Neural progenitor cell (in vitro differentiated cells): ENCODE measurements around the gene LRRK2. TPM values are rescaled to one million over a fixed set of nuclear protein-coding genes. Genes with fewer than 3 reads are reported as not detected.

Experiments
- DNase-seq: peaks from one replicate; pipeline ENCODE4 v3.0.0-alpha.2; 2016; ENCODE audit warnings: low spot score
- H2AFZ ChIP-seq: fragments of 200-600 bp; sonication (generic); replicated peaks from 2 replicates; pipeline ENCODE4 v1.6.1; 2016; ENCODE audit warnings: antibody characterized with exemption
- H3F3A ChIP-seq: fragments of 200-600 bp; sonication (generic); 2 replicates; pipeline ENCODE4 v1.6.1; 2016; ENCODE audit warnings: antibody characterized with exemption, low read depth
- H3K27ac ChIP-seq: fragments of 200-600 bp; sonication (generic); 2 replicates; pipeline ENCODE4 v1.5.1; 2016; ENCODE audit warnings: mild to moderate bottlenecking
- H3K27me3 ChIP-seq: fragments of 200-600 bp; sonication (generic); 2 replicates; pipeline ENCODE4 v1.6.1; 2016; ENCODE audit warnings: mild to moderate bottlenecking, moderate library complexity
- H3K36me3 ChIP-seq: fragments of 200-600 bp; sonication (generic); 2 replicates; pipeline ENCODE4 v1.5.1; 2016
- H3K4me1 ChIP-seq: fragments of 200-600 bp; sonication (generic); 2 replicates; pipeline ENCODE4 v1.6.1; 2016; ENCODE audit warnings: mixed run types
- H3K4me2 ChIP-seq: fragments of 200-600 bp; sonication (generic); 2 replicates; pipeline ENCODE4 v1.6.1; 2016
- H3K4me3 ChIP-seq: fragments of 200-600 bp; sonication (generic); 2 replicates; pipeline ENCODE4 v1.5.1; 2016
- H3K79me2 ChIP-seq: fragments of 200-600 bp; sonication (generic); 2 replicates; pipeline ENCODE4 v1.6.1; 2016; ENCODE audit warnings: low read depth
- H3K9ac ChIP-seq: fragments of 200-600 bp; sonication (generic); 2 replicates; pipeline ENCODE4 v1.6.1; 2016
- H3K9me3 ChIP-seq: fragments of 200-600 bp; sonication (generic); 2 replicates; pipeline ENCODE4 v1.5.1; 2016; ENCODE audit warnings: low read depth
- H4K20me1 ChIP-seq: fragments of 200-600 bp; sonication (generic); 2 replicates; pipeline ENCODE4 v1.6.1; 2016; ENCODE audit warnings: low read depth
- H3K27ac Mint-ChIP-seq: 3 replicates; pipeline ENCODE4 v1.8.0; 2021; ENCODE audit warnings: mixed read lengths
- H3K27me3 Mint-ChIP-seq: 2 replicates; pipeline ENCODE4 v1.8.0; 2022; ENCODE audit warnings: low read depth, mild to moderate bottlenecking, inconsistent platforms, moderate library complexity, mixed read lengths; ENCODE audit not compliant: insufficient read depth
- H3K36me3 Mint-ChIP-seq: 3 replicates; pipeline ENCODE4 v1.8.0; 2021; ENCODE audit warnings: mixed read lengths
- H3K4me1 Mint-ChIP-seq: 3 replicates; pipeline ENCODE4 v1.8.0; 2021; ENCODE audit warnings: mixed read lengths
- H3K4me3 Mint-ChIP-seq: 3 replicates; pipeline ENCODE4 v1.8.0; 2021; ENCODE audit warnings: mild to moderate bottlenecking, moderate library complexity, mixed read lengths
- H3K9me3 Mint-ChIP-seq: 3 replicates; pipeline ENCODE4 v1.8.0; 2020; ENCODE audit warnings: mixed read lengths
- CTCF ChIP-seq: fragments of 200-600 bp; sonication (generic); IDR thresholded peaks from 2 replicates; pipeline ENCODE4 v1.5.1; 2017; ENCODE audit warnings: antibody characterized with exemption, mild to moderate bottlenecking
- EZH2 ChIP-seq: fragments of 200-600 bp; sonication (generic); IDR thresholded peaks from 2 replicates; pipeline ENCODE4 v1.6.1; 2017; ENCODE audit warnings: antibody characterized with exemption, mild to moderate bottlenecking, moderate library complexity
- EZH2phosphoT487 ChIP-seq: fragments of 200-600 bp; sonication (generic); IDR thresholded peaks from 2 replicates; pipeline ENCODE4 v1.6.1; 2017; ENCODE audit warnings: antibody characterized with exemption
- total RNA-seq: library from RNA; depleted of rRNA; stranded (reverse); fragments of >200 nt; gene quantifications from 2 replicates; pipeline ENCODE4 v1.2.3, GENCODE V29; 2015; ENCODE audit warnings: low replicate concordance

LRRK2 gene
- total RNA-seq, 1 donor from 2014 or later: 0.11 TPM

- H2AFZ ChIP-seq: peak overlapping the region; percentile 83
- no peaks in the 10 kb centered on the region for H3K27me3 ChIP-seq
- H3K9me3 Mint-ChIP-seq: no peaks in the 10 kb centered on the region
- H3K9ac ChIP-seq: no peak overlapping the region
- H3K4me3 ChIP-seq: no peak overlapping the region
- H3K36me3 Mint-ChIP-seq: no peaks in the 10 kb centered on the region
- H3K4me3 Mint-ChIP-seq: no peak overlapping the region
- no peak overlapping the region for H3K4me2 ChIP-seq
- TF ChIP-seq CTCF: no peak
- no peak for TF ChIP-seq EZH2phosphoT487
- no peak for TF ChIP-seq EZH2
- DNase-seq: peak; percentile 11
- H3K27me3 Mint-ChIP-seq: no peaks in the 10 kb centered on the region
- H3K27ac ChIP-seq: no peak overlapping the region
- no peaks in the 10 kb centered on the region for H3K4me1 ChIP-seq
- no peaks in the 10 kb centered on the region for H3K36me3 ChIP-seq
- H3K4me1 Mint-ChIP-seq: no peaks in the 10 kb centered on the region
- H3K27ac Mint-ChIP-seq: no peak overlapping the region
- H3K9me3 ChIP-seq: no peaks in the 10 kb centered on the region
- H4K20me1 ChIP-seq: no peaks in the 10 kb centered on the region
- H3K79me2 ChIP-seq: no peaks in the 10 kb centered on the region
- H3F3A ChIP-seq: no peaks in the 10 kb centered on the region
Measured at GRCh38 chr12:40310211-40310610, 85.4 kb downstream of the LRRK2 start.

GRCh38 chr12:40312196-40312595 is 87.4 kb downstream of the LRRK2 start:
- no peak overlapping the region for H3K4me3 ChIP-seq
- H3K36me3 Mint-ChIP-seq: no peaks in the 10 kb centered on the region
- H3K27ac ChIP-seq: no peak overlapping the region

GRCh38 chr12:40312982-40313576 is 88.3 kb downstream of the LRRK2 start:
- Mint-ChIP-seq H3K27me3 (no peaks in the 10 kb centered on the region), H3K27ac (no peak overlapping the region), H3K4me1 (no peaks in the 10 kb centered on the region), H3K9me3 (no peaks in the 10 kb centered on the region), H3K4me3 (no peak overlapping the region), H3K36me3 (no peaks in the 10 kb centered on the region)
- H3K36me3 ChIP-seq: no peaks in the 10 kb centered on the region
- no peak overlapping the region for H3K4me3 ChIP-seq
- H3K4me1 ChIP-seq: no peaks in the 10 kb centered on the region
- no peaks in the 10 kb centered on the region for H3K79me2 ChIP-seq
- no peaks in the 10 kb centered on the region for H3K27me3 ChIP-seq
- no peak overlapping the region for H2AFZ ChIP-seq
- H3K4me2 ChIP-seq: no peak overlapping the region
- H3K9ac ChIP-seq: no peak overlapping the region
- DNase-seq: no peak
- peak; percentile 51 for TF ChIP-seq CTCF
- TF ChIP-seq EZH2: no peak
- no peak for TF ChIP-seq EZH2phosphoT487
- H3K9me3 ChIP-seq: no peaks in the 10 kb centered on the region
- H3K27ac ChIP-seq: no peak overlapping the region
- H3F3A ChIP-seq: no peaks in the 10 kb centered on the region
- H4K20me1 ChIP-seq: no peaks in the 10 kb centered on the region

More at GRCh38 chr12:40312196-40312595, 87.4 kb downstream of the LRRK2 start:
- no peaks in the 10 kb centered on the region for H3K79me2 ChIP-seq
- Mint-ChIP-seq H3K4me3 (no peak overlapping the region), H3K27ac (no peak overlapping the region), H3K9me3 (no peaks in the 10 kb centered on the region), H3K27me3 (no peaks in the 10 kb centered on the region), H3K4me1 (no peaks in the 10 kb centered on the region)
- H3K4me2 ChIP-seq: no peak overlapping the region
- no peaks in the 10 kb centered on the region for H4K20me1 ChIP-seq
- no peaks in the 10 kb centered on the region for H3K27me3 ChIP-seq
- H3K9ac ChIP-seq: no peak overlapping the region
- H2AFZ ChIP-seq: no peak overlapping the region
- H3F3A ChIP-seq: no peaks in the 10 kb centered on the region
- no peaks in the 10 kb centered on the region for H3K36me3 ChIP-seq
- TF ChIP-seq CTCF (no peak), EZH2 (no peak), EZH2phosphoT487 (no peak)
- no peaks in the 10 kb centered on the region for H3K9me3 ChIP-seq
- H3K4me1 ChIP-seq: no peaks in the 10 kb centered on the region
- DNase-seq: no peak
